ENCODE measurements around the gene TUBGCP6.
"Not testable (repeated sequence)": the region's sequence is repeated elsewhere in the genome, so short reads cannot be mapped to it uniquely, and the experiment has no call there.

Gene TUBGCP6

DNA sequence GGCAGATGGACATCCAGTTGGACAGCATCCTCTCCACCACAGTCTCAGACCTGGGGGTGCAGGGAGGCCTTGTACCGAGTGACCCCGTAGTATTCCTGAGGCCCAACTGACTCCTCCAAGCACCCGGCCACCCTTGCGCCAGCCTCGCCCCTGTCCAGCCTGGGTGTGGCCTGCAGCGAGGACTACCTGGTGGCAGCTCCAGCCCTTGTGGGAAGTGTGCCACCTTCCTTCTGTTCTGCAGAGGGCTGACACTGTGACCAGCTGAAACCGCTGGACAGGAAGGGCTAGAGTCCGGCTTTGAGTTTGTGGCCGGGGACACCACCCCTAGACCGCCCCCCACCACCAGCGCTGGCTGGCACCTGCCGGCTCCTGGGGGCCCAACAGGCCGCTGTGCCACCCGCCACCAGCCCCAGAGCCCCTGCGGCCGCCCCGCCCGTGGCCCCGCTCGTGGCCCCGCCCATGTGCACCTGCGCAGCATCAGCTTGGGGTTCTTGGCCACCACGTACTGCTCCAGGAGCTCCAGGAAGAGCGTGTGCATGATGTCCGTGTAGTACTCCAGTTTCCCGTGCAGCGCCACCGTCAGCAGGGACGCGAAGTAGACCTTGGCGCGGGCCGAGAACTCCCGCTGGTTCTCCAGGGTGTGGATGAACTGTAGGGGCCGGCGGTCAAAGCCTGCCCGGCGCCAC is 35.3 kb upstream of the TUBGCP6 start:
- DNase-seq: no peak

DNA sequence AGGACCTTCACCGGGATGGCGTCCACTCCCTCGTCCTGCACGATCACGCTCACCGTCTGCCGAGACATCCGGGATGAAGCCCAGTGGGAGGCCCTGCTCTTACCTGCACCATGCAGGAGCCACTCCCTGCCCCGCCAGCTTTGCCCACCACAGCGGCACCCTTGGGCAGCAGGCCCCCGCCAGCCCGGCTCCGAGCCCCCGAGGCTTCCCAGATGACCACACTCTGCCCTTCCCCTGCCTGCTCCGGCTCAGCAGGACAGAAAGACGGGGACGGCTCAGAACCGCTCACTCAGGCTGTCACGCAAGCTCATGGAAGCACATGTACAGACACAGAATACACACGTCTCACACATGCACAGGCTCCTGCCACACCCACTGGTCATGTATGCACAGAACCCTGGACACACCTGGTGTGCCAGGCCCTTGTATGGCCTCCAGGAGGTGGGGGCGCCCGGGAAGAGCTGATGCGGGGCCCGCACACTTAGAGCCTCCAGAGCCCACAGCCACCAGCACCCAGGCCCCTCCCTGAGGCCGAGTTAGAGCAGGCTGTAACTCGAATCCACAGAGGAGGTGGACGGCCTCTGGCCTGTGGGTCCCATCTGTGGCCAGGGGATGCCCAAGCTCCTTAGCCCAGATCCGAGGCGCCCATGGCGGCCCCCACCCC is 34.3 kb upstream of the TUBGCP6 start:
- DNase-seq: no peak

DNA sequence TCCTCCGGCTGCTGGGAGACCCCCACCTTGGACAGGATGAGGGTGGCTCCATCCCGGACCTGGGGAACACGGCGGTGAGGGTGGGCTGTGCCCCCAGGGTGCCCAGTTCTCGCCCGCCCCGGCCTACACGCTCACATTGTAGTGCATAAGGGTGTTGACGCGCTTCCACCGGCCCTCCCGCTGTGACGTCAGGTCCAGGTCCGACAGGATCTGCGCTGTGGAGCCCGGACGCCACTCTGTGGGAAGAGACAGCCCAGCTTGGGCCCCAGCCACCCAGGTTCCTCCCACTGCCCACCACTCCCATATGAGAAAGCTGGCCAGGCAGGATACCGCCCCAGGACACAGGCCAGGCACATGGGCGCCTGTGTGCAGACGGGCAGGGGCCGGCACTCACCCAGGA is 33.6 kb upstream of the TUBGCP6 start:
- no peak for DNase-seq

DNA sequence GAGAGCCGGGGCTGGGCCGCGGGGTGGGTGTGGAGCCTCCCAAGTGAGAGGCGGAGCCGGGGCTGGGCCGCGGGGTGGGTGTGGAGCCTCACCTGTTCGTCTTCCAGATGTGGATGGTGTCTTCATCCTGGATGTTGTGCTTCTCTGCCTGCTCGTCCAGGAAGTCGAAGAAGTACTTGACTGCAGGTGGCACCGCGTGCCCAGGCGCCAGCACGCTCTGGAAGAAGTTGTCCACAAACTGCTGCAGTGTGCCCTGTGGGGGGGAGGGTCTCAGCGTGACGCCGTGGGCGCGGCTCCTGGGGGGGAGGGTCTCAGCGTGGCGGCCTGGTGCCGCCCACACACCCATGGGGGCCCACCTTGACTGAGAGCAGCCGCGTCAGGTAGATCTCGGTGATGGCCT is 32.9 kb upstream of the TUBGCP6 start:
- DNase-seq: no peak

DNA sequence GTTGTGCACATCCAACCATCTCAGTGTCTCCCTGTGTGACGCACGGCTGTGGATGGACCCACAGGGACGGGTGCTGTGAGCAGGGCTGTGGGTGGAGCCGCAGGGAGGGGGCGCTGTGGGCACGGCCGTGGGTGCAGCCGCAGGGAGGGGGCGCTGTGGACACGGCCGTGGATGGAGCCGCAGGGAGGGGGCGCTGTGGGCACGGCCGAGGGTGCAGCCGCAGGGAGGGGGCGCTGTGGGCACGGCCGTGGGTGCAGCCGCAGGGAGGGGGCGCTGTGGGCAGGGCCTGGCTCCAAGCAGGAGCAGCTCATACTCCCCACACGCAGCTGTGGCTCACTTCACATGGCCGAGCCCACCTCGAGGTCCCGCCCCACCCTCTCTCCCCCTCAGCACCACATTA is 31.3 kb upstream of the TUBGCP6 start:
- DNase-seq: peak in 1 of 2 experiments; percentile 51

DNA sequence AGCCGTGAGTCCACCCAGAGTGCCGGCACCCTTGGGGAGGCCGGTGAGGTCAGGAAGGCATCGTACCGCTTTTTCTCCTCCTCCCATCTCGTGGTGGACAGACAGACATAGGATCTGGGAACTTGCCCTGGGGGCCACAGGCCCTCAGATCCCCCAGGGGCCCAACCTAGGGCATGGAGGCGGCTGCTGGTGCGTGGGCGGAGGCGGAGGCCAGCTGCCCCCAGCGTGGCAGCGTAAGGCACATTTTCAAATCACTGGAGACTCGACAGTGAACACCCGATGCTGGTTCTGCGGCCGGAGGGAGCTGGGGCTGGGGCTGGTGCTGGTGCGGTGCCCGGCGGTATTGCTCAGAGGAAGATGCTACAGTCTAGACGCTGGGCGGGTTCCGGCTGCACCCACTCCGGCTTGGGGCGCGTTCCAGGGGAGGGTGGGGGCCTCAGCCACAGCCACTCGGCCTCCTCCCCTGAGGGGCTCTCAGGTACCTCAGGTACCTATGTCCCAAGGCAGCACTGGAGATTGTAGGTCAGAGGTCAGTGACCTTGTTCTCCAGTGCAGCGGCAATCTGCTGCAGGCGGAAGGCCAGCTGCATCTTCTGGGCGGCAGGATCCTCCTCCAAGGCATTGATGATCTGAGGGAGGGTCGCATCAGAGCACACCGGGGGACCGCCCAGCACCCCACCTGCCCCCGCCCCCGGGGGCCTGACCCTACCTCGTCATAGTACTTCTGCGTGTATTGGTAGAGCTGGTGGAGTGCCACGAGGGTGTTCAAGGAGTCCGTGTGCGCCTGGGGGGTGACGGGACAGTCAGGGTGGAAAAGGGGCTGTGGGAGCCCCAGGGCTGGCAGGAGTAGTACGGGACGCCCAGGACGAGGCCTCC is 30.6 kb upstream of the TUBGCP6 start:
- DNase-seq: no peak

DNA sequence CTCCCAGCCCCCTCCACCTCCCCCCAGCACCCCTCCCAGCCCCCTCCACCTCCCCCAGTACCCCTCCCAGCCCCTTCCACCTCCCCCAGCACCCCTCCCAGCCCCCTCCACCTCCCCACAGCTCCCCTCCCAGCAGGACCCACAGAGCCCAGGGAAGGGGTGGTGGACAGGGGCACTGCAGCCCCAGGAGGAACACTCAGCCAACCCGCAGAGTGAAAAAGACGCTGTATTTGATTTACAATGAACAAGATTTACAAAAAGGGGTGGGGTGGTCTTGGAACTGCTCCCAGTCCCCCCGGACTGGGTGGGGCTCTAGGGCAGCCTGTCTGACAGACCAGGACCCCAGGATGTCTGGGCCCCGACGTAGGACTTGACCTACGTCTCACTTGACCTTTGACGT is 29.9 kb upstream of the TUBGCP6 start:
- no peak for DNase-seq

DNA sequence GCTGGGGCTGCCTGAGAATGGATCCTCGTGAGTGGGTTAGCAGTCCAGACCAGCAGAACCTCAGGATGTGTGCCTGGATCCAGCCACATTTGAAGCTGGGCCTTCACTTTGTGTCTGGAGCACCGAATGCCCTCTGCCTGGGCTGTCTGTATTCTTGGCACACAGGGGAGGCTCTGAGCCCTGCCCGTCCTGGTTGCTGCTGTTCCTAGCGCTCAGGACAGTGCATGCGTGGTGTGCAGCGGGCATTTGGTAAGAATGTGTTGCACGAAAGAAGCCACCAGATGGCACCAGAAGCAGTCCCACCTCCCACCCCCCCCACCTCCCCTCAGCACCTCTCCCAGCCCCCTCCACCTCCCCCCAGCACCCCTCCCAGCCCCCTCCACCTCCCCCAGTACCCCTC is 29.5 kb upstream of the TUBGCP6 start:
- peak in 1 of 2 experiments; percentile 53 for DNase-seq

DNA sequence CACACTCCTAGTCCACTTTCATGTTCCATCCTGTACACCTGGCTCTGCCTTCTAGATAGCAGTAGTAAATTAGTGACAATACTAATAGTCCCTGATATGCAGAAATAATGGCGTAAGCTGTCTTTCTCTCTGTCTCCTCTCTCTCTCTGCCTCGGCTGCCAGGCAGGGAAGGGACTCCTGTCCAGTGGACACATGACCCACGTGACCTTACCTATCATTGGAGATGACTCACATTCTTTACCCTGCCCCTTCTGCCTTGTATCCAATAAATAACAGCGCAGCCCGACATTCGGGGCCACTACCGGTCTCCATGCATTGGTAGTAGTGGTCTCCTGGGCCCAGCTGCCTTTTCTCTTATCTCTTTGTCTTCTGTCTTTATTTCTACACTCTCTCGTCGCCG is 29.0 kb upstream of the TUBGCP6 start:
- DNase-seq: not testable (repeated sequence)

DNA sequence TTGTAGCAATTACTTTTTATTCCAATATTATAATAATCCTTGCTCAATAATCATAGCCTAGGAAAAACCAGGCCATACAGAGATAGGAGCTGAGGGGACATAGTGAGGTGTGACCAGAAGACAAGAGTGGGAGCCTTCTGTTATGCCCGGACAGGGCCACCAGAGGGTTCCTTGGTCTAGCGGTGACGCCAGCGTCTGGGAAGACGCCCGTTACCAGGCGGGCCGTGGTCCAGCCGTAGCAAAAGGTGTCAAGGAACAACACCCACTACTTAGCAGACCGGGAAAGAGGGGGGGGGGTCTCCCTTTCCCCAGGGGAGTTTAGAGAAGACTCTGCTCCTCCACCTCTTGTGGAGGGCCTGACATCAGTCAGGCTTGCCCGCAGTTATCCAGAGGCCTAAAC is 28.5 kb upstream of the TUBGCP6 start:
- DNase-seq: not testable (repeated sequence)

DNA sequence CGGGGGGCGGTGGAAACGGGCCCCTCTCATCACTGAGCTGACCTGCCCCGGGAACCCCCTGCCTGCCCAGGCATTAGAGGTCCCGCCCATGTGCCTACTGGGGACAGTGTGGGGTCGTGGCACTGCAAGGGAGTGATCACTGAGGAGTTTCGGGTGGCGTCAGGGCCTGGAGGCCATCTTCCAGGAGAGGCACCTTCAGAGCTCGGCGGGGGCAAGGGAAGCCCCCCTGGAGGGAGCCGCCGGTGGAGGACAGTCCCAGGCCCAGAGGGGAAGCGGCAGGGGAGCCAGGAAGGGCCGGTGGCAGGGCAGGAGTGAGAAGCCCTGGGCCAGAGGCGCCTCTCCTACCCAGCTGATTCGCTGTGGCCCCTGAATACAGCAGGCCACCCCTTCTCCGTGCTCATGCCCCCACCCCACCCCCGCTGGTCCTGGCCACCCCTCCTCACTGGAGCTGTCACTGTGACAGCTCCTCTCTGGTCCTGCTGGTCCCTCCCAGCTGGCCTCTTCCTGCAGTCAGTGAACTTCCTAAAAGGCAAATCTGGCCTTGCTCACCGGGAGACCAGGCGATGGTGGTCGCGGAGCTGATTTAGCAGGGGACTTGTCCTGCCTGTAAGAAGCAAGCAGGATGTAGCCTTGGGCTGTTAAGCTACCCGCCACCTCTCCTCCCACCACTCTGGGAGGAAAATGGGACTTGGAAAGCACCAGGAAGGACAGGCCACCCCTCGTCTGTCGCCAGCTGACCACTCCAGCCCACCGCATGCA is 27.4 kb upstream of the TUBGCP6 start:
- no peak for DNase-seq

DNA sequence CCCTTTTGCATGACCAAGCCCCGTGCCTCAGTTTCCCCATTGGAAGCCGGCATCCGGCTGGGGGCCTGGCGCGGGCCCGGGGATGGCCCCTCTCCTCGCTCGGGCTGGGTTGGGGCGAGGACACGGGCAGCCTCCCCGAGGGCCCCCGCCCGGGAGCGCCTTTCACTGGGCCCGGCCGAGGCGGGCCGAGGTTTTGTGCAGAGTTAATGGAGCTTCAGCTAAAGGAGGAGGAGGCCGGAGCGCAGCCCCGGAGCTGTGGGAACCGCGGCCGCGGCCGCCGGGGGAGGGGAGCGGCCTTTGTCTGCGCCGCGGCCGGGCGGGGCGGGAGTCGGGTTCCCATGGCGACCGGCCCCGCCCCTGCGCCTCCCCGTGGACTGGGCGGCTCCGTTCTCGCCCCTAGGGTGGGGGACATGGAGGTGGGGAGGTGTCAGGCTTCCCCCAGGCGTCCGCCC is 26.7 kb upstream of the TUBGCP6 start:
- peak; percentile 16 to 83 for DNase-seq

DNA sequence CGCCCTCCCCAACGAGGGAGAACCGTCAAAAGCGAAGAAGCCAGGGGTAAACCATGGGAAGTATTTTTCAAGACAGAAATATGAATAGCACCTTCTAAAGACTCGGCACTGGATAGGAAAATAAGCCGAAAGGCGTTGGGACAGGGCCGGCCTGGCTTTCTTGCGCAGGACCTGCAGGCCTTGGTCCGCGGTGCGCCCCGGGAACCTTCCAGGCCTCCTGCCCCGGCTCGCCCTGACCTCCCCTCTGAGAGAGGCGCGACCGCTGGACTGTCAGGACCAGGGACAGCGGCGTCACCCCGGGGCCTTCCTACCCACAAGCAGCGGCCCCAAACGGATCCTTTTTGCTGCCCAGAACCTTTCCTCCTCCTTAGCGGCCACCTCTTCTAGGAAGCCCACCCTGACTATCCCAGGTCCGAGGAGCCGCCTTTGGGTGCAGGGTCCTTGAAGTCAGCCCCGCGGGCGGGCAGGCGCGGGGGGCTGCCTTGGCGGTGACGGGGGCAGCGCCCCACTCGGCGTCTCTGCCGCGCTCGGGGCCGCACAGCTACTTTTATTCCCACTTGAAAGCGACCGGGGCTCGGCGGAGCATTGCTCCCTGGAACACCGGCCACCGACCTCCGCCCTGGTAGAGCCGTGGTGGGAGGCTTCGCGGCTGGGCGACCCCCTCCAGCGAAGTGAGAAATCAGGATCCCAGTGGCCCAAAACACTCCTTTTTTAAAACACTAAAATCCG is 26.0 kb upstream of the TUBGCP6 start:
- peak in 1 of 2 experiments; percentile 42 for DNase-seq

DNA sequence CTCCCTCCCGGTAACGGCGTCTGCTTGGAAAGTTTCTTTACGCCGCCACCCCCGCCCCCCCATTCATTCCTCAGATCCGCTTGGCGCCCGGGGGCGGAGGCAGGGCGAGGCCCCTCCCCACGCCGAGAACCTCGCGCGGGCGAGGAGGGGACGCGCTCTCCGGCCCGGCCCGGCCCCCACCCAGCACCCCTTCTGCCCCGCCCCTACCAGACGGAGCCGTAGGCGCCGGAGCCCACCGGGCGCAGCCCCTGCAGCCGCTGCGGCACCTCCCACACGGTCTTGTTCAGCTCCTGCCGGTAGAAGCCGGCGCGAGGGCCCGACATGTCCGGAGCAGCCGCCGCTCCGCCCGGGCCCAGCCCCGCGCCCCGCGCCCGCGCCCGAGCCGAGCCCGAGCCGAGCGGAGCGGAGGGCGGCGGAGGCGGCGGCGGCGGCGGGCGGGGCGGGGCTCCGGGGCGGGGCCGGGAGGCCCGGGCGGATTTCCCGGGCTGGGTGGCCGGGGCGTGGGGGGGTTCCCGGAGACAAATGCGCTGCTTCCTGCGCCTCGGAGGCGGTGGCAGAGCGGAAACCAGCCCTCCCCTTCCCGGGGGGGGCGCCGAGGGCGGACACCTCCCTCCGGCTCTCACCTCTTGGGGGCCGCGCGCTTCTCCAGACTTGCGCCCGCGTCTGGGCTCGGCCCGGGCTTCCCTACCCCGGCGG is 25.3 kb upstream of the TUBGCP6 start, which contains the start of gene MAPK11:
TSS of gene MAPK11 (minus strand) at position 411 of the 696 bp plus-strand sequence. CDS start at position 323, 88 bp downstream.
- peak in 1 of 2 experiments; percentile 51 for DNase-seq

DNA sequence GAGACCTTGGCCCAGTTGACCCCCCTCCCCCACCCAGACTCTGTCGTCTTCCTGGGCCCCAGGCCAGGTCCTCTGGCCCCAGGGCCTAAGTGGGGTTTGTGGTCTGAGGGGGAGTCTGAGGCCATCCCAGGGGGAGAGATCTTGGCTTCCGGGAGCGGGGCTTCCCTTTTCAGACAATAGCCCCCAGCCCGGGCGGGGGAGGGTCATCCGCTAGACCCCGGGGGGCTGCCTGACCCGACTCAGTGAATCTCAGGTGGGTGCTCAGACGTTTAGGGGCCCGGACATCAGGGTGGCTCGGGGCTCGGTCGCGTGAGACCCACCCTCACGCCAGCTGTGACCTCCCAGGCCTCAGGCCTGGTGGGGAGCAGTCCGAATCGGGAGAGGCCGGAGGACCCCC is 24.7 kb upstream of the TUBGCP6 start:
- DNase-seq: no peak

DNA sequence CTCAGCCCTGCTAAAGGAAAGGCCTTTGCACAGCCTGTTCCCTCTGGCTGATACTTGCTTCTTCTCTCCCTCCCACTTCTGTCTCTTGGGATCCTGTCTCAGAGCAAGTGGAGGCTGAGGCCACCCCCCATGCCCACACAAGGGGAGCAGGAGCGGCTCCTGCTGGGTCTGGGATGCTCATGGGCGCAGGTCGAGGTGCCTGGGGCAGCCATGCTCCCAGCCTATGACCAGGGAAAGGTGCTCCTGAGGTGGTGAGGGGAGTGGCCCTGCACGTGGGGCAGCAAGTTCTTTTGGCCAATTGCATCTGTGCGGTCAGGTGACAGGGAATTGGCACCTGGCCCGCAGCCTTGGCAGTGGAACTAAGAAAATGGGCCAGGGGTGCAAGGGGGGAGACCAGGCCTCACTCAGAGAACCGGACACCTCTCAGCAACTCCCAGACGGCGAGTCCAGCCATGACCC is 23.9 kb upstream of the TUBGCP6 start:
- peak in 1 of 2 experiments; percentile 13 for DNase-seq

DNA sequence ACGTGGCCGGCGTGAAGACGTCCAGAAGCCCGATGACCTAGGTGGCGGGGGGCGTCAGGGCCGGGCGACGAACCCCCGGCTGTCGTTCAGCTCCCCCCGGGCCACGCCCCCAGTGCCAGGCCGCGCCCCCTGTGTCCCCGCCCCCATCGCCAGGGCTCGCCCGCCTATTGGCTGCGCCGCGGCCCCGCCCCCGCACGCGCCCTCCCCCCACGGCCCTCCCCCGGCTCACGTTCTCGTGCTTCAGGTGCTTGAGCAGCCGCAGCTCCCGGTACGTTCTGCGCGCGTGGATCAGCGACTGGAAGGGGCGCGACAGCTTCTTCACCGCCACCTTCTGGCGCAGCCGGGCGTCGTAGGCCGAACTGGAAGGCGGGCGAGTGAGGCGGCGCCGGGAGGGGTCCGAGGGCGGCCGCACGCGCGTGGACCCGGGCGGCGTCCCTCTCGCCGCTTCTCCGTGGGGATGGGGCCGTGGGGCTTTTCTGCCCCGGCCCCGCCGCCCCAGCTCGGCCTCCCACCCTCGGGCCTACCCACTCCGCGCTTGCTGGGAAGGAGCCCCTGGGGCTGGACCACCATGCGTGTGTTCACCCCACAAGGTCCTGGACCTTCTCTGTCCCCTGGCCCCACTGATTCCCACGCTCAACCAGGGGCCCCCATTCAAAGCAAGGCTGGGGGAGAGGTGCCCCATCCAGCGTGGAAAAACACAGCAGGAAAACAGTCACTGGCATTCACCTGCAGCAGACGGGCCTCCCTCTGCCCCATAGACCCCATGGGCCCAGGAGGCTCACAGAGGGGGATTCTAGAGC is 23.0 kb upstream of the TUBGCP6 start:
- DNase-seq: peak in 1 of 2 experiments; percentile 73

DNA sequence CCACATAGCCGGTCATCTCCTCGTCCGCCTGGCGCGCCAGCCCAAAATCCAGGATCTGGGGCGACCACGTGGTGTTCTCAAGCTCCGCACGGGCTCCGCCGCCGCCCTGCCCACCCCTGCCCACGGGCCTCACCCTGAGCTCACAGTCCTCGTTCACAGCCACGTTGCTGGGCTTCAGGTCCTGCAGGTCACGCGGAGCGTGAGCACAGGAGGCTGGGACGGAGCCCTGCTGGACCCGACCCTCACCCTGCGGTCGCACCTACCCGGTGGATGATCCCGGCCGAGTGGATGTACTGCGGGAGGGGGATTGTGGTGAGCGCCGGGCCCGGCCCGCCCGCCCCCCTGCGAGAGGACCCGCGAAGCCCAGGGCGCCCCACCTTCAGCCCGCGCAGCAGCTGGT is 22.2 kb upstream of the TUBGCP6 start:
- DNase-seq: no peak

DNA sequence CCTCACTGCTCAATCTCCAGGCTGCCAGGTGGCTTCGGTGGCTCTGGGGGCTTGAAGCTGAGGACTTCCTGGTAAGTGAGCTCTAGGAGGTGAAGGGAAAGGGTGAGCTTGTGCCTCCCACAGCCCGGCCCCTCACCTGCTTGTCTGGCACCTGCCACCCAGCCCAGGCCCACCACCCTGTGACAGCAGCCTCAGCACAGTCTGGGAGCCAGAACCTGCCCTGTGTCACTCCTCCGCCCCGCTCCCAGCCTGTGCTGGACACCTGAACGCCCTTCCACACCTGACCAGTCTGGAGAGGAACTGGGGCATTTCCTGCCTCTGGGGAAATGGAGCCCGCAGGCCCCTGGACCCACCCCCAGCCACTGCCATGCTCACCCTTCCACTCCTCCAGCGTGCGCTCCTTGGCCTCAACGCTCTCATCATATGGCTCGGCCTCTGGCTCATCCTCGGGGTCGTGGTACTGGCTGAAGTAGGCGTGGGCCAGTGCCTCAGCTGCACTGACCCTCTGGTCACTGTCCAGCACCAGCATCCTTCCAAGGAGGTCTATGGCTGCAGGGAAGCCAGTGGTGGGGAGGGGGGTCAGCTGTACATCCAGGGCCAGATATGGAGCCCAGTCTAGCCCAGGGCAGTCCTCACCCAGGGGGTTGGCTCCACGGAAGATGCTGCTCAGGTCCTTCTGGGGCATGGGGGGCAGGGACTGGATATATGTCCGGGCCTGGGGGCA is 20.3 kb upstream of the TUBGCP6 start:
- no peak for DNase-seq

Measured in NCI-H526 (cell line).